BJ (cell line): ENCODE results near the gene RETN. TPM values are rescaled to one million over a fixed set of nuclear protein-coding genes. Genes with fewer than 3 reads are reported as not detected.

Experiments
- CTCF ChIA-PET: fragments of 350-600 bp; formaldehyde crosslinking; extraction: SDS; loops from one replicate; lab custom pipeline; 2021; ENCODE audit warnings: antibody characterized with exemption, inconsistent platforms; lab: Yijun Ruan, JAX
- POLR2A ChIA-PET: fragments of 300-600 bp; sonication (Branson Sonifier 250); formaldehyde crosslinking; extraction: SDS; loops from one replicate; lab custom pipeline; 2021; ENCODE audit warnings: antibody characterized with exemption; lab: Charles Lee
- DNase-seq: peaks from one replicate; pipeline ENCODE4 v3.0.0-alpha.2; 2011; ENCODE audit warnings: low read depth
- H3K27me3 ChIP-seq: 2 replicates; pipeline ENCODE4 v1.6.0; 2011; ENCODE audit warnings: low read length; ENCODE audit not compliant: control insufficient read depth, insufficient read depth
- H3K36me3 ChIP-seq: 2 replicates; pipeline ENCODE4 v1.5.1; 2011; ENCODE audit warnings: low read length; ENCODE audit not compliant: control insufficient read depth, insufficient read depth
- H3K4me3 ChIP-seq: 2 replicates; pipeline ENCODE4 v1.5.1; 2011; ENCODE audit warnings: low read depth, mild to moderate bottlenecking, control low read depth, low read length
- polyA plus RNA-seq: library from polyadenylated mRNA; depleted of rRNA; stranded (reverse); fragments of >200 nt; gene quantifications from 2 replicates; pipeline ENCODE4 v1.2.3, GENCODE V29; 2011
- TF ChIP-seq, protein P1 (sequence below): IDR thresholded peaks from 2 replicates; pipeline ENCODE4 v1.5.1; 2011; ENCODE audit warnings: low read depth, mild to moderate bottlenecking, control low read depth, inconsistent platforms, low read length, moderate library complexity; ENCODE audit not compliant: insufficient read depth

The RETN gene
- polyA plus RNA-seq, 1 experiment, result not detected

DNA sequence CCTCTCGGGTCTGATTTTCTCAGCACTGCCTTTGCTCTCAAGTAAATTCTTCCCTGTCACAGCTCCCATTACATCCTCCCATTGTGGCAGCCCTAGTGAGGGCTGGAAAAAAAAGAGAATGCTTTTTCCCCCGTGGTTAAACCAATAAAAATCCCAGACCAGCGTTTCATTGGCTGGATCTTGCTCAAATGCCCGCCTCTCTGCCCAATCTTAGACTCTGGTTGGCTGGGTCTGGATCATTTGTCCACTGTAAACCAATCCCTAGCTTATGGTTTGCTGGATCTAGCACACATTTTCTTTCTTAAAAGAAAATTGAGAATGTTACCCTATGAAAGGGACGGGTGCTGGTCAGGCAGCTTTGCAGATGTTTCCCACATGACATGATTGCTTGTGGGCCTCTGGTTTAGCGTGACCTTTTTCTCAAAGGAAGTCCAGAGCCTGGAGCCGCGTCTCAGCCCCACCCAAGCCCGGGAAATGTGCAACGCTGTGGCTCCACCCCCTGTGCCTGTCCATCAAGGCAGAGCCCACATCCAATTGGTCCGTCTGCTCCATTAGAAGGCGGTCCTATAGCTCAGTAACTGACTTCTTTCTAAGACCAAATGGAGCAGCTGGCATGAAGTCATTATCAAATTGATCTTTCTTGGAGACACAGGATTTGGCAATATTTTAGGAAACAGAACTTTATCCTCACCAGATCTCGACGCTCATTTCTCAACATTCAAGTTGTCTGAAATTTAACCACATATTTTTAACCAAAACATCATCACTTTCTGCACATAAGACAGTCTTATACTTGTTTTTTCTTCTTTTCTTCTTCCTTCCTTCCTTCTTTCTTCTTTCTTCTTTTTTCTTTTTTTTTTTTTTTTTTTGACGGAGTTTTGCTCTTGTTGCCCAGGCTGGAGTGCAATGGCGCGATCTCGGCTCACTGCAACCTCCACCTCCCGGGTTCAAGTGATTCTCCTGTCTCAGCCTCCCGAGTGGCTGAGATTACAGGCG is 5.5 kb downstream of the RETN start:
- DNase-seq, result no peak
- no peak overlapping the region for H3K4me3 ChIP-seq
- ChIA-PET CTCF (interaction anchor here (0.9 to 1.6 kb wide), 3 partner anchors 10 to 106 kb away, joined by 3 to 8 read pairs (median 3); no protein-coding TSS in a partner anchor), POLR2A (interaction anchor here (0.6 kb wide), 1 partner anchor 125 kb away, joined by 7 read pairs; no protein-coding TSS in a partner anchor)
- H3K36me3 ChIP-seq, result no peaks in the 10 kb centered on the region
- peaks cover 12% of the 10 kb centered on the region for H3K27me3 ChIP-seq
- TF ChIP-seq, protein P1, sequence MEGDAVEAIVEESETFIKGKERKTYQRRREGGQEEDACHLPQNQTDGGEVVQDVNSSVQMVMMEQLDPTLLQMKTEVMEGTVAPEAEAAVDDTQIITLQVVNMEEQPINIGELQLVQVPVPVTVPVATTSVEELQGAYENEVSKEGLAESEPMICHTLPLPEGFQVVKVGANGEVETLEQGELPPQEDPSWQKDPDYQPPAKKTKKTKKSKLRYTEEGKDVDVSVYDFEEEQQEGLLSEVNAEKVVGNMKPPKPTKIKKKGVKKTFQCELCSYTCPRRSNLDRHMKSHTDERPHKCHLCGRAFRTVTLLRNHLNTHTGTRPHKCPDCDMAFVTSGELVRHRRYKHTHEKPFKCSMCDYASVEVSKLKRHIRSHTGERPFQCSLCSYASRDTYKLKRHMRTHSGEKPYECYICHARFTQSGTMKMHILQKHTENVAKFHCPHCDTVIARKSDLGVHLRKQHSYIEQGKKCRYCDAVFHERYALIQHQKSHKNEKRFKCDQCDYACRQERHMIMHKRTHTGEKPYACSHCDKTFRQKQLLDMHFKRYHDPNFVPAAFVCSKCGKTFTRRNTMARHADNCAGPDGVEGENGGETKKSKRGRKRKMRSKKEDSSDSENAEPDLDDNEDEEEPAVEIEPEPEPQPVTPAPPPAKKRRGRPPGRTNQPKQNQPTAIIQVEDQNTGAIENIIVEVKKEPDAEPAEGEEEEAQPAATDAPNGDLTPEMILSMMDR, result no peak

DNA sequence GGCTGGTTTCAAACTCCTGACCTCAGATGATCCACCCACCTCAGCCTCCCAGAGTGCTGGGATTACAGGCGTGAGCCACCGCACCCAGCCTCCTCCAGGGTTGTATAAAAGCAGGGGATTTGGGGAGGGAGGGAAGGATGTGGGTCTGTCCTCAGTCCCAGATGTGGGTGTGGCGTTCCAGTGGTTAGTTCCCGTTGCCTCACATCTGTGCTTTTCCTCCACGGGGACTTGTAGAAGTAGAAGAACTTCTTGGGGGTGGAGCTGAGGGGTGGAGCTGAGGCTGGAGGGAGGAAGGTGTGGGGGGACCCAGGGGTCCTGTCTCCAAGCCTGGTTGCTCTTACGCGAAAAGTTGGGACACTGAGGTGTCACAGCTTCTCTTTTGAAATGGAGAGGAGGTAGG is 7.5 kb downstream of the RETN start:
- CTCF ChIA-PET, result interaction anchor here (0.6 to 2.2 kb wide), 3 partner anchors 11 to 124 kb away, joined by 3 to 7 read pairs (median 4); no protein-coding TSS in a partner anchor

DNA sequence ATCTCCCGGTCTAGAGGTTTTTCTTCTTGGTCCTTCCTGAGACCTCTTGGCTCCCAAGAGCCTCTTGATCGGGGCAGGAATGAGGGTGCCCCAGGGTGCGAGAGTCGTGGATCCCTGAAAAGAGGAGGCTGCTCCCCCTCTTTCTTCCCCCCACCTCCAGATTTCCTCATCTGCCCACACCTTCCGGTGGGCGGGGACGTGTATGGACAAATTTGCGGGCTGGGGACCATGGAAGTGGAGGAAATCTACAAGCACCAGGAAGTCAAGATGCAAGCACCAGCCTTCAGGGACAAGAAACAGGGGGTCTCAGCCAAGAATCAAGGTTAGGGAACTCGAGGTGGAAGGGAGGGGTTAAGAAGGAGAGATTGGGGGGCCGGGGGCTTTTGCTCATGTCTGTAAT is 8.0 kb downstream of the RETN start, which contains the start of gene MCEMP1:
Gene MCEMP1, plus strand, starts transcription at position 237 of the 400 bp plus-strand sequence. Its CDS starts 31 bp downstream, at position 268.
- DNase-seq, result no peak
- Histone ChIP-seq H3K27me3 (peaks cover 4% of the 10 kb centered on the region; the same call in 1 of the 2 replicates), H3K36me3 (no peaks in the 10 kb centered on the region), H3K4me3 (no peak within 1 kb of the TSS)
- TF ChIP-seq, protein P1, result no peak
- POLR2A ChIA-PET, result no interaction called here
- CTCF ChIA-PET, result interaction anchor here (0.9 to 2.2 kb wide), 3 partner anchors 9 to 124 kb away, joined by 3 to 7 read pairs (median 3); no protein-coding TSS in a partner anchor

More for the DNA sequence above, 7.5 kb downstream of the RETN start:
- POLR2A ChIA-PET, result no interaction called here
- DNase-seq, result no peak
- TF ChIP-seq, protein P1, result no peak
- Histone ChIP-seq H3K36me3 (no peaks in the 10 kb centered on the region), H3K27me3 (peaks cover 5% of the 10 kb centered on the region; the same call in 1 of the 2 replicates), H3K4me3 (no peak overlapping the region)

DNA sequence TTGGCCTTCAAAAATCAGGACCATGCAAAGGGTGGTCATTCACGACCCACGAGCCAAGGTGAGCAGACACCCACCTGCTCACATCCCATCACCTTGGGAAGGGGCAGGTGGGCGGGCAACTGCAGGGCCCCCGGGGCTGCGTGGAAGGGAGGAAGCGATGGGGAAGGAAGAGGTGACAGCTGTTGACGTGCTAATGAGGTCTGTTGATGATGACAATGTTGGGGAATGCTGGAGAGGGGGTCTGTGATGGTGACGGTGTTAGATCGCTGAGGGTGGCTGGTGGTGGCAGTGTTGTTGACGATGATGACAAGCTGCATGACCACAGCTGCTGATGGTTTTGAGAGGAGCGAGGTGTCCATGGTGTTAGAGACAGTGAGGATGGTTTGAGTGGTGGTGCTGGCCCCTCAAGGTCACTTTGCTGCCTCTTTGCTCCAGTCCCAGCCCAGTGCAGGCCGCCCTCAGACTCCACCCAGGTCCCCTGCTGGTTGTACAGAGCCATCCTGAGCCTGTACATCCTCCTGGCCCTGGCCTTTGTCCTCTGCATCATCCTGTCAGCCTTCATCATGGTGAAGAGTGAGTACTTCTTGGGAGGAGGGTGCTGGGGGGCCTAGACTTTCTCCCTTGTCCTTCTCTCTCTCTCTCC is 8.9 kb downstream of the RETN start:
- H3K27me3 ChIP-seq, result peaks cover 4% of the 10 kb centered on the region; the same call in 1 of the 2 replicates
- TF ChIP-seq, protein P1, result no peak
- POLR2A ChIA-PET, result no interaction called here
- no peak for DNase-seq
- CTCF ChIA-PET, result interaction anchor here (0.9 to 1.8 kb wide), 4 partner anchors 8 to 324 kb away, joined by 3 to 7 read pairs (median 3); no protein-coding TSS in a partner anchor
- peaks cover 6% of the 10 kb centered on the region for H3K36me3 ChIP-seq
- no peak overlapping the region for H3K4me3 ChIP-seq
